Measurements from ENCODE around the gene HK1. TPM values are rescaled to one million over a fixed set of nuclear protein-coding genes. Genes with fewer than 3 reads are reported as not detected.

Gene HK1
- polyA plus RNA-seq, 4 donors, result 3.8 to 21.8 (median 9.1) TPM

- Histone ChIP-seq H3K27me3 (ENCODE audit: control insufficient read depth in 3 of 3, insufficient read depth in 3 of 3, low read length in 3 of 3) (no peaks in the 10 kb centered on the region), H3K27ac (ENCODE audit: low read depth in 1 of 3, low read length in 2 of 3) (no peak overlapping the region), H3K4me3 (ENCODE audit: low read depth in 1 of 3, low read length in 3 of 3) (no peak overlapping the region), H3K36me3 (ENCODE audit: control insufficient read depth in 3 of 3, insufficient read depth in 2 of 3, low read depth in 1 of 3, low read length in 3 of 3) (peaks cover 0 to 5% (median 0%) of the 10 kb centered on the region in 3 donors), H3K9me3 (ENCODE audit: control insufficient read depth in 2 of 2, insufficient read depth in 1 of 2, low read depth in 1 of 2, low read length in 1 of 2) (no peaks in the 10 kb centered on the region), H3K4me1 (ENCODE audit: control insufficient read depth in 3 of 3, insufficient read depth in 2 of 3, low read depth in 1 of 3, low read length in 2 of 3) (peaks cover 0 to 6% (median 0%) of the 10 kb centered on the region in 3 donors)
- 97 to 99% (median 98%) methylated on average over 4 of the region's 4 CpGs for WGBS, 3 donors
- DNase-seq (no peak), FAIRE-seq (no peak)
These were observed 74.4 kb downstream of the HK1 start for GRCh38 chr10:69352569-69353264.

- no peak overlapping the region for H3K4me3 ChIP-seq (ENCODE audit: low read depth in 1 of 3, low read length in 3 of 3)
- WGBS, 3 donors, result 85 to 91% (median 87%) methylated on average over 8 of the region's 8 CpGs
- H3K27ac ChIP-seq (ENCODE audit: low read depth in 1 of 3, low read length in 2 of 3), result no peak overlapping the region
- no peaks in the 10 kb centered on the region for H3K27me3 ChIP-seq (ENCODE audit: control insufficient read depth in 3 of 3, insufficient read depth in 3 of 3, low read length in 3 of 3)
- H3K9me3 ChIP-seq (ENCODE audit: control insufficient read depth in 2 of 2, insufficient read depth in 1 of 2, low read depth in 1 of 2, low read length in 1 of 2), result no peaks in the 10 kb centered on the region
- DNase-seq, result no peak
- peaks cover 0 to 5% (median 0%) of the 10 kb centered on the region in 3 donors for H3K36me3 ChIP-seq (ENCODE audit: control insufficient read depth in 3 of 3, insufficient read depth in 2 of 3, low read depth in 1 of 3, low read length in 3 of 3)
- peaks cover 0 to under 1% (median 0%) of the 10 kb centered on the region in 3 donors for H3K4me1 ChIP-seq (ENCODE audit: control insufficient read depth in 3 of 3, insufficient read depth in 2 of 3, low read depth in 1 of 3, low read length in 2 of 3)
- no peak for FAIRE-seq
These were observed 75.8 kb downstream of the HK1 start for GRCh38 chr10:69353977-69354635.

GRCh38 chr10:69356187-69356586, 77.9 kb downstream of the HK1 start:
- FAIRE-seq, result no peak
- Histone ChIP-seq H3K36me3 (ENCODE audit: control insufficient read depth in 3 of 3, insufficient read depth in 2 of 3, low read depth in 1 of 3, low read length in 3 of 3) (peaks cover 0 to 12% (median 0%) of the 10 kb centered on the region in 3 donors), H3K9me3 (ENCODE audit: control insufficient read depth in 2 of 2, insufficient read depth in 1 of 2, low read depth in 1 of 2, low read length in 1 of 2) (no peaks in the 10 kb centered on the region), H3K4me3 (ENCODE audit: low read depth in 1 of 3, low read length in 3 of 3) (no peak overlapping the region), H3K27ac (ENCODE audit: low read depth in 1 of 3, low read length in 2 of 3) (no peak overlapping the region), H3K27me3 (ENCODE audit: control insufficient read depth in 3 of 3, insufficient read depth in 3 of 3, low read length in 3 of 3) (no peaks in the 10 kb centered on the region), H3K4me1 (ENCODE audit: control insufficient read depth in 3 of 3, insufficient read depth in 2 of 3, low read depth in 1 of 3, low read length in 2 of 3) (peaks cover 0 to 3% (median 0%) of the 10 kb centered on the region in 3 donors)
- WGBS, 3 donors, result 84 to 86% (median 85%) methylated on average over 2 of the region's 2 CpGs
- no peak for DNase-seq

GRCh38 chr10:69358148-69358795, 80.0 kb downstream of the HK1 start:
- 85 to 88% (median 85%) methylated on average over 12 of the region's 12 CpGs for WGBS, 3 donors

GRCh38 chr10:69359148-69359547, 80.9 kb downstream of the HK1 start:
- Histone ChIP-seq H3K4me1 (ENCODE audit: control insufficient read depth in 3 of 3, insufficient read depth in 2 of 3, low read depth in 1 of 3, low read length in 2 of 3) (peaks cover 0 to 6% (median 0%) of the 10 kb centered on the region in 3 donors), H3K27me3 (ENCODE audit: control insufficient read depth in 3 of 3, insufficient read depth in 3 of 3, low read length in 3 of 3) (no peaks in the 10 kb centered on the region), H3K36me3 (ENCODE audit: control insufficient read depth in 3 of 3, insufficient read depth in 2 of 3, low read depth in 1 of 3, low read length in 3 of 3) (peaks cover 0 to 14% (median 0%) of the 10 kb centered on the region in 3 donors), H3K27ac (ENCODE audit: low read depth in 1 of 3, low read length in 2 of 3) (no peak overlapping the region), H3K4me3 (ENCODE audit: low read depth in 1 of 3, low read length in 3 of 3) (no peak overlapping the region), H3K9me3 (ENCODE audit: control insufficient read depth in 2 of 2, insufficient read depth in 1 of 2, low read depth in 1 of 2, low read length in 1 of 2) (no peaks in the 10 kb centered on the region)
- WGBS, 3 donors, result 82 to 91% (median 90%) methylated on average over 3 of the region's 3 CpGs
- DNase-seq (no peak), FAIRE-seq (no peak)

More at GRCh38 chr10:69358148-69358795, 80.0 kb downstream of the HK1 start:
- Histone ChIP-seq H3K27me3 (ENCODE audit: control insufficient read depth in 3 of 3, insufficient read depth in 3 of 3, low read length in 3 of 3) (no peaks in the 10 kb centered on the region), H3K36me3 (ENCODE audit: control insufficient read depth in 3 of 3, insufficient read depth in 2 of 3, low read depth in 1 of 3, low read length in 3 of 3) (peaks cover 0 to 14% (median 0%) of the 10 kb centered on the region in 3 donors), H3K4me3 (ENCODE audit: low read depth in 1 of 3, low read length in 3 of 3) (no peak overlapping the region), H3K4me1 (ENCODE audit: control insufficient read depth in 3 of 3, insufficient read depth in 2 of 3, low read depth in 1 of 3, low read length in 2 of 3) (peaks cover 0 to 6% (median 0%) of the 10 kb centered on the region in 3 donors), H3K27ac (ENCODE audit: low read depth in 1 of 3, low read length in 2 of 3) (no peak overlapping the region), H3K9me3 (ENCODE audit: control insufficient read depth in 2 of 2, insufficient read depth in 1 of 2, low read depth in 1 of 2, low read length in 1 of 2) (no peaks in the 10 kb centered on the region)
- no peak for DNase-seq
- FAIRE-seq, result no peak

- no peaks in the 10 kb centered on the region for H3K27me3 ChIP-seq (ENCODE audit: control insufficient read depth in 3 of 3, insufficient read depth in 3 of 3, low read length in 3 of 3)
- DNase-seq (no peak), FAIRE-seq (no peak)
- H3K4me3 ChIP-seq (ENCODE audit: low read depth in 1 of 3, low read length in 3 of 3), result no peak overlapping the region
- peaks cover 0 to 6% (median 0%) of the 10 kb centered on the region in 3 donors for H3K4me1 ChIP-seq (ENCODE audit: control insufficient read depth in 3 of 3, insufficient read depth in 2 of 3, low read depth in 1 of 3, low read length in 2 of 3)
- WGBS, 3 donors, result 80 to 91% (median 88%) methylated on average over 5 of the region's 5 CpGs
- H3K36me3 ChIP-seq (ENCODE audit: control insufficient read depth in 3 of 3, insufficient read depth in 2 of 3, low read depth in 1 of 3, low read length in 3 of 3), result peaks cover 0 to 14% (median 0%) of the 10 kb centered on the region in 3 donors
- H3K9me3 ChIP-seq (ENCODE audit: control insufficient read depth in 2 of 2, insufficient read depth in 1 of 2, low read depth in 1 of 2, low read length in 1 of 2), result no peaks in the 10 kb centered on the region
- H3K27ac ChIP-seq (ENCODE audit: low read depth in 1 of 3, low read length in 2 of 3), result no peak overlapping the region
These were observed 81.3 kb downstream of the HK1 start for GRCh38 chr10:69359594-69359993.

GRCh38 chr10:69360485-69361302, 82.4 kb downstream of the HK1 start:
- no peak for FAIRE-seq

GRCh38 chr10:69361303-69361614, 83.0 kb downstream of the HK1 start:
- FAIRE-seq (no peak), DNase-seq (no peak)
- H3K4me3 ChIP-seq (ENCODE audit: low read depth in 1 of 3, low read length in 3 of 3), result no peak overlapping the region
- peak overlapping the region in 1 of 3 donors; percentile 17 for H3K27ac ChIP-seq (ENCODE audit: low read depth in 1 of 3, low read length in 2 of 3)
- no peaks in the 10 kb centered on the region for H3K27me3 ChIP-seq (ENCODE audit: control insufficient read depth in 3 of 3, insufficient read depth in 3 of 3, low read length in 3 of 3)
- peaks cover 0 to 21% (median 0%) of the 10 kb centered on the region in 3 donors for H3K36me3 ChIP-seq (ENCODE audit: control insufficient read depth in 3 of 3, insufficient read depth in 2 of 3, low read depth in 1 of 3, low read length in 3 of 3)
- 95 to 98% (median 97%) methylated on average over 2 of the region's 2 CpGs for WGBS, 3 donors
- H3K4me1 ChIP-seq (ENCODE audit: control insufficient read depth in 3 of 3, insufficient read depth in 2 of 3, low read depth in 1 of 3, low read length in 2 of 3), result peaks cover 0 to 6% (median 0%) of the 10 kb centered on the region in 3 donors
- no peaks in the 10 kb centered on the region for H3K9me3 ChIP-seq (ENCODE audit: control insufficient read depth in 2 of 2, insufficient read depth in 1 of 2, low read depth in 1 of 2, low read length in 1 of 2)

More at GRCh38 chr10:69360485-69361302, 82.4 kb downstream of the HK1 start:
- peak; percentile 36 to 69 for DNase-seq
- H3K4me1 ChIP-seq (ENCODE audit: control insufficient read depth in 3 of 3, insufficient read depth in 2 of 3, low read depth in 1 of 3, low read length in 2 of 3), result peaks cover 0 to 6% (median 0%) of the 10 kb centered on the region in 3 donors
- H3K36me3 ChIP-seq (ENCODE audit: control insufficient read depth in 3 of 3, insufficient read depth in 2 of 3, low read depth in 1 of 3, low read length in 3 of 3), result peaks cover 0 to 19% (median 0%) of the 10 kb centered on the region in 3 donors
- no peak overlapping the region for H3K4me3 ChIP-seq (ENCODE audit: low read depth in 1 of 3, low read length in 3 of 3)
- H3K27me3 ChIP-seq (ENCODE audit: control insufficient read depth in 3 of 3, insufficient read depth in 3 of 3, low read length in 3 of 3), result no peaks in the 10 kb centered on the region
- WGBS, 3 donors, result 18 to 43% (median 31%) methylated on average over 8 of the region's 8 CpGs
- peak overlapping the region in 1 of 3 donors; percentile 21 for H3K27ac ChIP-seq (ENCODE audit: low read depth in 1 of 3, low read length in 2 of 3)
- no peaks in the 10 kb centered on the region for H3K9me3 ChIP-seq (ENCODE audit: control insufficient read depth in 2 of 2, insufficient read depth in 1 of 2, low read depth in 1 of 2, low read length in 1 of 2)

Measured in small intestine (tissue), 7 donors.